Peyer's patch (tissue), 4 donors: ENCODE results near the gene CYP2A13.

Experiments used
- CTCF ChIP-seq, 6 experiments: fragments of 450-650 bp in 4 of 6; fragments of 200-600 bp in 2 of 6; sonication (generic) in 1 of 6; IDR thresholded peaks; one replicate each; pipeline ENCODE4 v1.5.1; 2017 to 2019; ENCODE audit warnings: antibody characterized with exemption in 6 of 6, mild to moderate bottlenecking in 3 of 6, moderate library complexity in 1 of 6
- POLR2A ChIP-seq, 2 donors: fragments of 450-650 bp; IDR thresholded peaks; one replicate each; pipeline ENCODE4 v1.5.1; 2017; ENCODE audit warnings: antibody characterized with exemption in 2 of 2, mild to moderate bottlenecking in 2 of 2, moderate library complexity in 2 of 2

GRCh38 chr19:41111296-41111695, 23.0 kb downstream of the CYP2A13 start:
- TF ChIP-seq CTCF (IDR thresholded peaks at IDR 0.05) = no peak
- no peak for TF ChIP-seq POLR2A (IDR thresholded peaks at IDR 0.05)
